Panc1 (cell line): Measurements from ENCODE around the gene ZNF519. TPM values are rescaled to one million over a fixed set of nuclear protein-coding genes. Genes with fewer than 3 reads are reported as not detected.
"Not testable (repeated sequence)": the region's sequence is repeated elsewhere in the genome, so short reads cannot be mapped to it uniquely, and the experiment has no call there.

Experiments used
- ATAC-seq: fragments of 200-7000 bp; cut with Tn5 transposase; 2 replicates; pipeline ENCODE4 v1.9.1; 2020; ENCODE audit warnings: mild to moderate bottlenecking, moderate library complexity
- BruUV-seq: library from RNA; stranded (reverse); fragments of 400-500 nt; replicated peaks from 2 replicates; lab custom pipeline; 2021; lab: Mats Ljungman, UMichigan
- CTCF ChIA-PET: fragments of 300-600 bp; sonication (Branson Sonifier 250); formaldehyde crosslinking; loops from one replicate; lab custom pipeline; 2022; ENCODE audit warnings: antibody characterized with exemption; lab: Charles Lee
- POLR2A ChIA-PET: fragments of 300-600 bp; sonication (Branson Sonifier 250); formaldehyde crosslinking; loops from one replicate; lab custom pipeline; 2022; ENCODE audit warnings: antibody characterized with exemption; lab: Charles Lee
- DNase-seq: peaks from one replicate; pipeline ENCODE4 v3.0.0-alpha.2; 2010; ENCODE audit warnings: low read depth, low spot score
- H3K27ac ChIP-seq: 2 replicates; pipeline ENCODE4 v1.5.1; 2011; ENCODE audit warnings: mild to moderate bottlenecking, low read length, inconsistent platforms
- H3K27me3 ChIP-seq: fragments of 200-500 bp; sonication (Bioruptor generic); 2 replicates; pipeline ENCODE4 v1.6.0; 2014; ENCODE audit warnings: low read length, inconsistent platforms; ENCODE audit not compliant: control insufficient read depth, insufficient read depth
- H3K36me3 ChIP-seq: fragments of 200-500 bp; sonication (Bioruptor generic); 2 replicates; pipeline ENCODE4 v1.5.1; 2014; ENCODE audit warnings: inconsistent platforms, mild to moderate bottlenecking, low read length, moderate library complexity; ENCODE audit not compliant: control insufficient read depth, insufficient read depth
- H3K4me1 ChIP-seq: 2 replicates; pipeline ENCODE4 v1.5.1; 2011; ENCODE audit warnings: inconsistent platforms, mild to moderate bottlenecking, low read length, moderate library complexity; ENCODE audit not compliant: control insufficient read depth, insufficient read depth
- H3K4me3 ChIP-seq, 2 experiments: 2 replicates each; pipeline ENCODE4 v1.5.1; 2011 to 2012; ENCODE audit warnings: low read depth in 2 of 2, low read length in 2 of 2, mild to moderate bottlenecking in 2 of 2, inconsistent platforms in 1 of 2, moderate library complexity in 1 of 2
- H3K9me3 ChIP-seq: fragments of 200-500 bp; sonication (Bioruptor generic); 2 replicates; pipeline ENCODE4 v1.5.1; 2014; ENCODE audit warnings: low read depth, mild to moderate bottlenecking, inconsistent platforms, low read length, moderate library complexity; ENCODE audit not compliant: control insufficient read depth, insufficient read depth
- POLR2AphosphoS5 ChIP-seq: IDR thresholded peaks from 2 replicates; pipeline ENCODE4 v1.6.1; 2012; ENCODE audit warnings: mild to moderate bottlenecking, low read depth, low read length, moderate library complexity
- REST ChIP-seq, 2 experiments: IDR thresholded peaks; 2 replicates each; pipeline ENCODE4 v1.6.1; 2011 to 2012; ENCODE audit warnings: low read depth in 2 of 2, control low read depth in 1 of 2, low read length in 1 of 2, mild to moderate bottlenecking in 1 of 2, moderate library complexity in 1 of 2; ENCODE audit not compliant: insufficient read depth in 1 of 2
- SIN3A ChIP-seq: IDR thresholded peaks from 2 replicates; pipeline ENCODE4 v1.6.1; 2012; ENCODE audit warnings: low read depth, mild to moderate bottlenecking, low read length, moderate library complexity, borderline replicate concordance; ENCODE audit not compliant: insufficient read depth
- TCF7L2 ChIP-seq: IDR thresholded peaks from 2 replicates; pipeline ENCODE4 v1.6.1; 2011; ENCODE audit warnings: mild to moderate bottlenecking, low read depth, low read length, inconsistent platforms
- in situ Hi-C: cut with HindIII; loops from 2 replicates; pipeline ENCODE4 v1.10.0; 2016; ENCODE audit warnings: low sequenced_read_pairs, low pct_unique_long_range_greater_than_20kb
- intact Hi-C: fragments of 100-400 bp; cut with micrococcal nuclease; formaldehyde crosslinking; loops from one replicate; pipeline ENCODE4 v1.10.0; 2022; ENCODE audit not compliant: unreplicated experiment
- total RNA-seq: library from RNA; stranded (reverse); gene quantifications from one replicate; pipeline ENCODE4 v1.2.1, GENCODE V29; 2021; ENCODE audit not compliant: unreplicated experiment

The ZNF519 gene
- total RNA-seq, 1 experiment from 2014 or later: 7.7 TPM

GRCh38 chr18:14145581-14146338 is 13.5 kb upstream of the ZNF519 start:
- H3K4me1 ChIP-seq, H3K4me3 ChIP-seq, H3K27me3 ChIP-seq, H3K9me3 ChIP-seq, H3K36me3 ChIP-seq, ATAC-seq, CTCF ChIA-PET, in situ Hi-C loops, BruUV-seq, DNase-seq, intact Hi-C loops, H3K27ac ChIP-seq, POLR2A ChIA-PET: not testable (repeated sequence)

- H3K27me3 ChIP-seq, DNase-seq, H3K36me3 ChIP-seq, ATAC-seq, intact Hi-C loops, CTCF ChIA-PET, POLR2A ChIA-PET, H3K9me3 ChIP-seq, BruUV-seq, H3K4me1 ChIP-seq, H3K4me3 ChIP-seq, H3K27ac ChIP-seq, in situ Hi-C loops: not testable (repeated sequence)
Observed at GRCh38 chr18:14145021-14145420, 12.8 kb upstream of the ZNF519 start.

- no peak overlapping the region for H3K27ac ChIP-seq
- H3K27me3 ChIP-seq: no peaks in the 10 kb centered on the region
- no peaks in the 10 kb centered on the region for H3K36me3 ChIP-seq
- ChIA-PET CTCF (no interaction called here), POLR2A (no interaction called here)
- no peak for ATAC-seq
- no peaks in the 10 kb centered on the region for H3K9me3 ChIP-seq
- no peak overlapping the region for H3K4me3 ChIP-seq
- no peaks in the 10 kb centered on the region for H3K4me1 ChIP-seq
- in situ Hi-C loops (no loop called here), intact Hi-C loops (no loop called here)
- DNase-seq: no peak
- TF ChIP-seq SIN3A (no peak), POLR2AphosphoS5 (no peak), REST (IDR thresholded peaks at IDR 0.05; ENCODE audit: insufficient read depth in 1 of 2, low read depth in 2 of 2, low read length in 1 of 2) (no peak), TCF7L2 (no peak)
- BruUV-seq: no TSS peak
Observed at GRCh38 chr18:14144628-14144895, 12.3 kb upstream of the ZNF519 start.

- in situ Hi-C loops, POLR2A ChIA-PET: not testable (repeated sequence)
Observed at GRCh38 chr18:14143871-14144627, 11.8 kb upstream of the ZNF519 start.

GRCh38 chr18:14143396-14143795 is 11.2 kb upstream of the ZNF519 start:
- DNase-seq, intact Hi-C loops, H3K27me3 ChIP-seq, H3K4me3 ChIP-seq, BruUV-seq, H3K9me3 ChIP-seq, CTCF ChIA-PET, in situ Hi-C loops, POLR2A ChIA-PET, ATAC-seq, H3K4me1 ChIP-seq, H3K36me3 ChIP-seq, H3K27ac ChIP-seq: not testable (repeated sequence)

More at GRCh38 chr18:14143871-14144627, 11.8 kb upstream of the ZNF519 start:
- H3K4me3 ChIP-seq, H3K27ac ChIP-seq, H3K27me3 ChIP-seq, H3K9me3 ChIP-seq, ATAC-seq, H3K4me1 ChIP-seq, H3K36me3 ChIP-seq, CTCF ChIA-PET, DNase-seq, intact Hi-C loops, BruUV-seq: not testable (repeated sequence)
